Stomach (tissue), 4 donors: ENCODE measurements around the gene TULP3.
A peak's percentile ranks its signal among the peaks of the same experiment; 100 is the strongest.

Experiments
- CTCF ChIP-seq, 7 experiments: fragments of 450-650 bp in 4 of 7; fragments of 200-600 bp in 3 of 7; sonication (generic) in 3 of 7; IDR thresholded peaks; one replicate each; pipeline ENCODE4 v1.5.1; 2016 to 2019; ENCODE audit warnings: antibody characterized with exemption in 7 of 7, control low read depth in 2 of 7, mild to moderate bottlenecking in 1 of 7
- EP300 ChIP-seq: sonication (generic); formaldehyde crosslinking; IDR thresholded peaks from one replicate; pipeline ENCODE4 v1.6.1; 2017; ENCODE audit warnings: antibody characterized with exemption

- TF ChIP-seq CTCF (IDR thresholded peaks at IDR 0.05): peak in 5 of 7 experiments; percentile 42 to 76 (median 66)
- TF ChIP-seq EP300: no peak
Measured at GRCh38 chr12:2853626-2854025, 37.1 kb upstream of the TULP3 start.
